Hypothalamus (tissue), 51 donors: ENCODE results near the gene SLC26A1.
"Not testable (repeated sequence)": the region's sequence is repeated elsewhere in the genome, so short reads cannot be mapped to it uniquely, and the experiment has no call there.

Source experiments
- DNase-seq, 51 donors: peaks; one replicate each; lab custom pipeline; 2025; lab: John Stamatoyannopoulos, UW

The SLC26A1 gene

GRCh38 chr4:1001561-1002130, 8.4 kb upstream of the SLC26A1 start:
- DNase-seq: no peak

- no peak for DNase-seq
Measured at GRCh38 chr4:1000686-1001260, 7.6 kb upstream of the SLC26A1 start.

DNA sequence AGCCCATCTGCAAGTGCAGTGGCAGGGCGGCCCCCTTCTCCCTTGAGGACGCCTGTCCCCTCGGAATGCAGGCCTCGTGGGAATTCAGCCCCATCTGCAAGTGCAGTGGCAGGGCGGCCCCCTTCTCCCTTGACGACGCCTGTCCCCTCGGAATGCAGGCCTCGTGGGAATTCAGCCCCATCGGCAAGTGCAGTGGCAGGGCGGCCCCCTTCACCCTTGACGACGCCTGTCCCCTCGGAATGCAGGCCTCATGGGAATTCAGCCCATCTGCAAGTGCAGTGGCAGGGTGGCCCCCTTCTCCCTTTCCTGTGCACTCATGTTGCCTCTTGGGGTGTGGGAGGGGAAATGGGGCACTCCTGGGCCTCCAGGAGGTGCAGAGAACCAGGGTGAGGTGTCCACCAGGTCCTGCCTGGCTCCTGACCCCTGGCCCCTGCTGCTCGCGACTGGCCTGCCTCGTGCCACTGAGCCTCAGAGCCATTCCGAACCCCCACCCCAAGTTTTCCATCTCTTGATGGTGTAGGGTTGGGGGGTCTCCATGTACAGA, 6.8 kb upstream of the SLC26A1 start:
- DNase-seq: no peak

- DNase-seq: not testable (repeated sequence)
Measured at GRCh38 chr4:999240-999863, 6.1 kb upstream of the SLC26A1 start.

- no peak for DNase-seq
Measured at GRCh38 chr4:998096-998691, 5.0 kb upstream of the SLC26A1 start.

- DNase-seq: peak in 17 of 51 donors; percentile 12 to 69 (median 33)
Measured at GRCh38 chr4:997375-998071, 4.3 kb upstream of the SLC26A1 start.

- DNase-seq: no peak
Measured at GRCh38 chr4:996997-997374, 3.8 kb upstream of the SLC26A1 start.

- no peak for DNase-seq
Measured at GRCh38 chr4:996030-996996, 3.1 kb upstream of the SLC26A1 start.

DNA sequence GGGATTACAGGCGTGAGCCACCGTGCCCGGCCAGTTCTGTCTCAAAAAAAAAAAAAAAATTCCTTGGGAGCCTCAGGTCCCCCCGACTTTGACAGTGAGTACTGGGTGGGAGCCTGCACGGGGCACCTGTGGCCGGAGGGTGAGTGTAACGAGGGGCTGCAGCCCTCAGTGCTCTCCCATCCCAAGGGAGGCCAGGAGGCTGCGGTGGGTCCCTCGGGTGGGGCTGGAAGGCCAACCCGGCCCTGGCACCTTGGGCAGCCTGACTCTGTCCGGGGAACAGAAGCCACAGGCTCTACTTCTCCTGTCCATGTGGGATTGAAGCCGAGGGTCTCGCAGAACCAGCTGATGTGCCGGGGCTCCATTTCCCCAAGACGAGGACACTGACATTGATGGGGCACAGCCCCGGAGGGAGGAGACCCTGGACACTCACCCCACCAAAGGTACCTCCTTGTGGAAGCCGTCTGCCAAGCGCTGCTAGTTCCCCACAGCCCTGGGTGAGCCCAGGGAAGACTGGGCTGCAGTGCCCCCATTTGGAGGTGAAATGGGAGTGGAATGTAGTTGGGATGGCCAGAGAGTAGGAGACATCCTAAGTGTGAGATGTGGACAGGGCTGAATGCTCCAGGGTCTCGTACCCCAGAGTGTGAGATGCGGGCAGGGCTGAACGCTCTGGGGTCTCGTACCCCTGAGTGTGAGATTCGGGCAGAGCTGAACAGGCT, 2.3 kb upstream of the SLC26A1 start:
- no peak for DNase-seq

DNA sequence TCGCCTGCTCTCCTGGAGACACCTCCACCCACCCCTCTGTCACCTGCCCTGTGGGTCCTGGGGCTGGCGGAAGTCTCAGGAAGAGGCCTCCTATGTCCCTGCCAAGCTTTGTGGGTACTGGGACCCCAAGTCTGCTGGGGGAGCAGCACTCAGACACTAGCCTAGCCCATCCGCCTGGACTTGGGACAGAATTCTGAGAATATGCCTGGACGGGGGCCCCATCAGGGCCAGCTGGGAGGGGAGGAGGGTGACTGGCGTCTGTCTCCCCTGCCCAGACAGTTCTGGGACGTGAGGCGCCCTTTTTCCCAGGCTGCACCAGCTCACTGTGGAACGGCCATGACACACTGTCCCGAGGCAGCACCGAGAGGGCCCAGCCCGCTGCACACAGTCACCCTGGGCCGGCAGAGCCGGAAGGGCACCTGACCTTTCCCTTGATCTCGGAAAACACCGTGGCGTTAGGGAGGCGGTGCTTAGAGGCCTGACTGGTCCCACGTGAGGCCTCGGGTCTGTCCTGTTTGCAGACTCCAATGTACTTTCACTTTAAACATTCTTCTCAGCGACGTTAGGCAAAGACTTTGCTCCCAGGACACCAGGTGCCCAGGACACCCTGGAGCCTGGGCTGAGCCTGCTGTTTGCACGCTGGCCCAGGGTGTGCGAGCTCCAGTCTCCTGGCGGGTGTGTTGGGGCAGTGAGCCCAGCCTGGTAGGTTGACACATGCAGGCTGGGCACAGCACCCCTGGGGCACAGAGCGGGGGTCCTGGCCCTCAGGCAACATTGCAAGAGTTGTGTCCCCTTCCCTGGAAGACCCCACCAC, 700 bp downstream of the SLC26A1 start:
- DNase-seq: no peak

- no peak for DNase-seq
Measured at GRCh38 chr4:991451-992296, 1.5 kb downstream of the SLC26A1 start.

DNA sequence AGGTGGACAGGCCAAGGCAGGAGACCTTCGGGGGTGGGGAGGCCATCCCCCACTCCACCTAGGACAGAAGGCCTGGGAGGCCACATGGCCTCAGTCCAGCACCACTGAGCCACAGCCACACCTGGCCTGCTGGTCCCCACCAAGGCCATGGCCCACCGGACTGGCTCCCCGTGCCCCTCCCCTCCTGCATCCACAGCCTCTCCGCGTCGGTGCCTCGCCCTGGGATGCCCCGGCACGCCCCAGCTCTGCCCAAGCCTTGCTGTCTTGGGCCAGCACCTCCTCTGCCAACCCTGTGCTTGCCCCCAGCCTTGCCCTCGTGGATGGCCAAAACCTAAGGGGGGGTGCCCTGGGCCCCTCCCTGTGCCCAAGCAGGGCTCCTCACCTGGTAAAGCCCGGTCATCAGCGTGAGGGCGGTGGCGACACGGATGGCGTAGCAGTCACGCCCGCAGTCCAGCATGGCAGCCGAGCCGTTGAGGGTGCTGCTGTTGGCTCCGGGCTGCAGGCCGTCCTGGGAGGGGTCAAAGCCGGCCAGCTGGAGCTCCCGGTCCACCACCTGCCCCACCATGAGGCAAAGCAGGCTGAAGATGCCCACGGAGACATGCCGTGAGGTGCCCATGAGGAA, 2.3 kb downstream of the SLC26A1 start:
- DNase-seq: no peak

DNA sequence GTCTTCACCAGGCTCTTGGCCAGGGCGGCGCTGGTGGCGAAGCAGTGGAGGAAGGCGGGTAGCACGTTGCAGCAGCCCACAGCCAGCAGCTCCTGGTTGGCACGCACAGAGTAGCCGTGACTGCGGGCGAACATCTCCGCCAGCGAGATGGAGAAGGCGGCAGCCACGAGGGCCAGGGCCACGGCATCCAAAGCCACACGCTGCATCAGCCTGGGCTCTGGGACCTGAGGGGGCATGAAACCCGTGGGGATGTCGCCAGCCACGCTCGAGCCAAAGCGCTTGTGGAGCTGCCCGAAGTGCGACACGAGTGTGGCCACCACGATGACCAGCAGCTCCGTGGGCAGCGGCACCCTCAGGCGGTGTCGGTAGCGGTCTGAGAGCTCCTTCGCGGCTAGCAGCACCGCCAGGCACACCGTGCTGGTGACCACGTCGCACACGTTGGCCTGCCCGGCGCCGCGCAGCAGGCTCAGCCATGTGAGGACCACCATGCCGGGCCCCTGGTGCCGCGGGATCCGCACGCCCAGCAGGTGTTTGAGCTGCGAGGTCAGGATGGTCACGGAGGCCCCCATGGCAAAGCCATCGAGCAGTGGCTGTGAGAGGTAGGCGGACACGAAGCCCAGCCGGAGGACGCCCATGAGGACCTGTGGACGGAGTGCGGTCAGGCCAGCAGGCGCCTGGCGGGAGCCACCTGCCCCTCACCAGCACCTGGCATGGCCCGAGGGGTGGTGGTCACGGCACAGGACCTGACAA, 3.3 kb downstream of the SLC26A1 start:
- DNase-seq: no peak

DNA sequence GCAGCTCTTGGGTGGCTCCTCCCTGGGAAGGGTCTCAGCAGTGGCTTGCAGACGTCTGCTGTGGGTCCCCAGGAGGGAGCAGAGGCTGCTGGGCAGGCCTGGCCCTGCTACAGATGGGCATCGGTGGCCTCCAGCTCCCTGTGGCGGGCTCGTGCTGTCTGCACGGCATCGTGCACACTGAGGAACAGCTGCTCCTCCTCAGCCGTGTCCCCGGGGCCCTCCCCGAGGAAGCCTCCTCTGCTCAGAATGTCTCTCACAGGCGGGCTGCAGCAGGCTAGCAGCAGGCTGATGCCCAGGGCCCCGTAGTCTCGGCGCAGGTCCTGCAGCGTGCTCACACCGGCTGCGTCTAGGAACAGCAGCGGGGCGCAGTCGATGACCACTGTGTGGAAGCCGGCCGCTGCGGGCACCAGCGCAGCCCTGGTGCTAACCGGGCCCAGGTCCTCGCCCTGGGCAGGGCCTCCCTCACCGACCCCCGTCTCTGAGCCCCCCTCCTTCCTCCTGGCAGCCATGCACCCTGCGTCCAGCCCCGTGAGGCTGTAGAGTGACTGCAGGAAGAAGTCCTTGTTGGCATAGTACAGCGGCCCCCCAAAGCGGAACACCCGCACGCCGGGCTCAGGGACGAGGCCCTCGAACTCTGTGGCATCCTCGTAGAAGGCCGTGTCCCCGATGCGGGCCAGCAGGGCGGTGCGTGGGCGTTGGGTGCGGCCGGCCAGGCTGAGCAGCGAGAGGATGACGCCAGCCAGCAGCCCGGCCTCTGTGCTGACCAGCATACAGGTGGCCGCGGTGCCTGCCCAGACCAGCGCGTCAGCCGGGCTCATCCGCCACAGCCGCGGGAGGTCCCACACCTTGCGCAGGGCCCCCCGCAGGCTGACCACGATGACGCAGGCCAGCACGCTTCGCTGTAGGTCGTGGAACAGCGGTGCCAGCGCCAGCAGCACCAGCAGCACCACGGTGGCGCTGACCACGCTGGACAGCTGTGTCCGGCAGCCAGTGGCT, 4.2 kb downstream of the SLC26A1 start:
- DNase-seq: no peak
